HL-60 (cell line): ENCODE data around the gene OSBPL2.
A peak's percentile ranks its signal among the peaks of the same experiment; 100 is the strongest.

Source experiments
- DNase-seq, 2 experiments: peaks; one replicate each; pipeline ENCODE4 v3.0.0-alpha.2; 2010 to 2020; ENCODE audit warnings: low read depth in 1 of 2, low spot score in 1 of 2
- H3K27ac ChIP-seq: fragments of 250-450 bp; sonication (Bioruptor Pico); replicated peaks from 2 replicates; pipeline ENCODE4 v1.5.1; 2020; ENCODE audit warnings: mild to moderate bottlenecking, moderate library complexity
- H3K27me3 ChIP-seq: fragments of 250-450 bp; sonication (Bioruptor Pico); 2 replicates; pipeline ENCODE4 v1.5.1; 2021; ENCODE audit warnings: mild to moderate bottlenecking, moderate library complexity; ENCODE audit not compliant: insufficient read depth, poor library complexity, severe bottlenecking
- H3K4me3 ChIP-seq: replicated peaks from 2 replicates; pipeline ENCODE4 v1.5.1; 2011; ENCODE audit warnings: mild to moderate bottlenecking, control low read depth, low read length; ENCODE audit not compliant: insufficient read depth
- GABPA ChIP-seq: IDR thresholded peaks from 2 replicates; pipeline ENCODE4 v1.6.1; 2012; ENCODE audit warnings: low read depth
- POLR2AphosphoS5 ChIP-seq: IDR thresholded peaks from 2 replicates; pipeline ENCODE4 v1.6.1; 2012; ENCODE audit warnings: low read depth
- SPI1 ChIP-seq: IDR thresholded peaks from 2 replicates; pipeline ENCODE4 v1.6.1; 2012; ENCODE audit warnings: low read depth, mild to moderate bottlenecking, borderline replicate concordance
- TF ChIP-seq, protein P1 (sequence below): IDR thresholded peaks from 2 replicates; pipeline ENCODE4 v1.6.1; 2012; ENCODE audit warnings: low read depth; ENCODE audit not compliant: insufficient replicate concordance
- TF ChIP-seq, protein P2 (sequence below): IDR thresholded peaks from one replicate; pipeline ENCODE4 v1.5.1; 2011; ENCODE audit warnings: low read length, control low read depth, inconsistent platforms; ENCODE audit not compliant: insufficient read depth

OSBPL2 gene

GRCh38 chr20:62227977-62228958 lies 10.1 kb upstream of the OSBPL2 start:
- no peak for TF ChIP-seq SPI1
- H3K27me3 ChIP-seq: peaks cover 4% of the 10 kb centered on the region

DNA sequence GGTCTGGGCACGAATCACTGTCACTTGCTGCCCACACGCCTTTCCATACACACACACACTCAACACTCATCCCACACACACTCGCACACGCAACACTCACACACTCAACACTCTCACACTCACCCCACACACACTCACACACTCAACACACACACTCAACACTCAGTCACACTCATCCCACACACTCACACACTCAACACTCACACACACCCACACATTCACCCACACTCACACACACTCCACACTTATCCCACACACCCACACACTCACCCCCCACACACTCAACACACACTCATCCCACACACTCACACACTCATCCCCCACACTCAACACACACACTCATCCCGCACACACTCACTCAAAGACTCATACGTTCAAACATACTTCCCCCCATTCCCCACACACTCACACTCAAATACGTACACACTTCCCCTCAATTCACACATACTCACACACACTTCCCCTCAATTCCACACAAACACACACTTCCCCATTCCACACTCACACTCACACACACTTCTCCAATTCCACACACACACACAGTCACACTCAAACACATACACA lies 9.3 kb upstream of the OSBPL2 start:
- DNase-seq: no peak
- TF ChIP-seq, protein P1, sequence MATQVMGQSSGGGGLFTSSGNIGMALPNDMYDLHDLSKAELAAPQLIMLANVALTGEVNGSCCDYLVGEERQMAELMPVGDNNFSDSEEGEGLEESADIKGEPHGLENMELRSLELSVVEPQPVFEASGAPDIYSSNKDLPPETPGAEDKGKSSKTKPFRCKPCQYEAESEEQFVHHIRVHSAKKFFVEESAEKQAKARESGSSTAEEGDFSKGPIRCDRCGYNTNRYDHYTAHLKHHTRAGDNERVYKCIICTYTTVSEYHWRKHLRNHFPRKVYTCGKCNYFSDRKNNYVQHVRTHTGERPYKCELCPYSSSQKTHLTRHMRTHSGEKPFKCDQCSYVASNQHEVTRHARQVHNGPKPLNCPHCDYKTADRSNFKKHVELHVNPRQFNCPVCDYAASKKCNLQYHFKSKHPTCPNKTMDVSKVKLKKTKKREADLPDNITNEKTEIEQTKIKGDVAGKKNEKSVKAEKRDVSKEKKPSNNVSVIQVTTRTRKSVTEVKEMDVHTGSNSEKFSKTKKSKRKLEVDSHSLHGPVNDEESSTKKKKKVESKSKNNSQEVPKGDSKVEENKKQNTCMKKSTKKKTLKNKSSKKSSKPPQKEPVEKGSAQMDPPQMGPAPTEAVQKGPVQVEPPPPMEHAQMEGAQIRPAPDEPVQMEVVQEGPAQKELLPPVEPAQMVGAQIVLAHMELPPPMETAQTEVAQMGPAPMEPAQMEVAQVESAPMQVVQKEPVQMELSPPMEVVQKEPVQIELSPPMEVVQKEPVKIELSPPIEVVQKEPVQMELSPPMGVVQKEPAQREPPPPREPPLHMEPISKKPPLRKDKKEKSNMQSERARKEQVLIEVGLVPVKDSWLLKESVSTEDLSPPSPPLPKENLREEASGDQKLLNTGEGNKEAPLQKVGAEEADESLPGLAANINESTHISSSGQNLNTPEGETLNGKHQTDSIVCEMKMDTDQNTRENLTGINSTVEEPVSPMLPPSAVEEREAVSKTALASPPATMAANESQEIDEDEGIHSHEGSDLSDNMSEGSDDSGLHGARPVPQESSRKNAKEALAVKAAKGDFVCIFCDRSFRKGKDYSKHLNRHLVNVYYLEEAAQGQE: no peak
- TF ChIP-seq, protein P2, sequence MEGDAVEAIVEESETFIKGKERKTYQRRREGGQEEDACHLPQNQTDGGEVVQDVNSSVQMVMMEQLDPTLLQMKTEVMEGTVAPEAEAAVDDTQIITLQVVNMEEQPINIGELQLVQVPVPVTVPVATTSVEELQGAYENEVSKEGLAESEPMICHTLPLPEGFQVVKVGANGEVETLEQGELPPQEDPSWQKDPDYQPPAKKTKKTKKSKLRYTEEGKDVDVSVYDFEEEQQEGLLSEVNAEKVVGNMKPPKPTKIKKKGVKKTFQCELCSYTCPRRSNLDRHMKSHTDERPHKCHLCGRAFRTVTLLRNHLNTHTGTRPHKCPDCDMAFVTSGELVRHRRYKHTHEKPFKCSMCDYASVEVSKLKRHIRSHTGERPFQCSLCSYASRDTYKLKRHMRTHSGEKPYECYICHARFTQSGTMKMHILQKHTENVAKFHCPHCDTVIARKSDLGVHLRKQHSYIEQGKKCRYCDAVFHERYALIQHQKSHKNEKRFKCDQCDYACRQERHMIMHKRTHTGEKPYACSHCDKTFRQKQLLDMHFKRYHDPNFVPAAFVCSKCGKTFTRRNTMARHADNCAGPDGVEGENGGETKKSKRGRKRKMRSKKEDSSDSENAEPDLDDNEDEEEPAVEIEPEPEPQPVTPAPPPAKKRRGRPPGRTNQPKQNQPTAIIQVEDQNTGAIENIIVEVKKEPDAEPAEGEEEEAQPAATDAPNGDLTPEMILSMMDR: no peak
- TF ChIP-seq SPI1 (no peak), GABPA (no peak), POLR2AphosphoS5 (no peak)
- peaks cover 3% of the 10 kb centered on the region for H3K27me3 ChIP-seq
- H3K4me3 ChIP-seq: no peak overlapping the region
- no peak overlapping the region for H3K27ac ChIP-seq

More at GRCh38 chr20:62227977-62228958, 10.1 kb upstream of the OSBPL2 start:
- Histone ChIP-seq H3K4me3 (no peak overlapping the region), H3K27ac (no peak overlapping the region)
- no peak for DNase-seq

GRCh38 chr20:62229667-62230066 lies 8.7 kb upstream of the OSBPL2 start:
- no peak for DNase-seq
- TF ChIP-seq, protein P2: no peak
- TF ChIP-seq, protein P1: no peak
- no peak for TF ChIP-seq GABPA
- no peak for TF ChIP-seq SPI1
- TF ChIP-seq POLR2AphosphoS5: no peak
- H3K27ac ChIP-seq: no peak overlapping the region
- no peak overlapping the region for H3K4me3 ChIP-seq
- peaks cover 3% of the 10 kb centered on the region for H3K27me3 ChIP-seq

DNA sequence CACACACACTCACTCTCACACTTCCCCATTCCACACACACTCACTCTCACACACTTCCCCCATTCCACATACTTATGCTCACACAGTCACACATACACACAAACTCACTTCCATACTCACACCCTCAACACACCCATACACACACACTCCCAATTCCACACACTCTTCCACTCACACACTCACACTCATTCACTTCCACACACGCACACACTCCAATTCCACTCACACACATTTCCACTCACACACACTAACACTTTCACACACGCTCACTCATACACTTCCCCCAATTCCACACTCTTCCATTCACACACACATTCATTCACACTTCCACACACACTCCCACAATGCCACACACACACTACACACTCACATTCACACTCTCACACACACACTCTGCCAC lies 8.0 kb upstream of the OSBPL2 start:
- no peaks in the 10 kb centered on the region for H3K27me3 ChIP-seq
- TF ChIP-seq GABPA (no peak), POLR2AphosphoS5 (no peak), SPI1 (peak; percentile 61; the same call in 1 of the 2 replicates)
- TF ChIP-seq, protein P1: no peak
- TF ChIP-seq, protein P2: no peak
- no peak overlapping the region for H3K4me3 ChIP-seq
- no peak for DNase-seq
- H3K27ac ChIP-seq: no peak overlapping the region
